IMR-90 (cell line): ENCODE data around the gene LIN7C. TPM values are rescaled to one million over a fixed set of nuclear protein-coding genes. Genes with fewer than 3 reads are reported as not detected.

Experiments used
- ATAC-seq: fragments of 200-7000 bp; cut with Tn5 transposase; 2 replicates; pipeline ENCODE4 v1.9.1; 2020; ENCODE audit warnings: low read depth, mild to moderate bottlenecking, moderate library complexity
- BruUV-seq: library from RNA; stranded (reverse); fragments of 400-500 nt; replicated peaks from 2 replicates; lab custom pipeline; 2021; lab: Mats Ljungman, UMichigan
- CTCF ChIA-PET: fragments of 300-600 bp; formaldehyde crosslinking; extraction: SDS; loops from one replicate; lab custom pipeline; 2021; ENCODE audit warnings: antibody characterized with exemption; lab: Yijun Ruan, JAX
- POLR2A ChIA-PET: fragments of 300-600 bp; sonication (Branson Sonifier 250); formaldehyde crosslinking; loops from one replicate; lab custom pipeline; 2022; ENCODE audit warnings: antibody characterized with exemption; ENCODE audit not compliant: unreplicated experiment; lab: Charles Lee
- DNase-seq: peaks from one replicate; pipeline ENCODE4 v3.0.0; 2013
- H2AFZ ChIP-seq: replicated peaks from 2 replicates; pipeline ENCODE3; 2013; ENCODE audit warnings: low read length, mild to moderate bottlenecking; ENCODE audit not compliant: poor library complexity
- H2AK5ac ChIP-seq: 2 replicates; pipeline ENCODE4 v1.6.1; 2013; ENCODE audit warnings: low read depth, low read length, inconsistent platforms
- H2AK9ac ChIP-seq: replicated peaks from 2 replicates; pipeline ENCODE3; 2013; ENCODE audit warnings: mild to moderate bottlenecking, low read depth, low read length, moderate library complexity; ENCODE audit not compliant: poor library complexity
- H2BK120ac ChIP-seq: 2 replicates; pipeline ENCODE4 v1.6.1; 2013; ENCODE audit warnings: low read depth, low read length, inconsistent platforms
- H2BK15ac ChIP-seq: 3 replicates; pipeline ENCODE4 v1.6.1; 2013; ENCODE audit warnings: low read depth, low read length, inconsistent platforms
- H2BK20ac ChIP-seq: 2 replicates; pipeline ENCODE4 v1.6.1; 2013; ENCODE audit warnings: low read depth, mild to moderate bottlenecking, inconsistent platforms, low read length, moderate library complexity
- H2BK5ac ChIP-seq: 2 replicates; pipeline ENCODE4 v1.6.1; 2013; ENCODE audit warnings: mild to moderate bottlenecking, low read depth, low read length, inconsistent platforms; ENCODE audit not compliant: poor library complexity, severe bottlenecking
- H3K14ac ChIP-seq: replicated peaks from 2 replicates; pipeline ENCODE4 v1.6.1; 2013; ENCODE audit warnings: low read depth, low read length, inconsistent platforms
- H3K18ac ChIP-seq: 2 replicates; pipeline ENCODE4 v1.6.1; 2013; ENCODE audit warnings: low read depth, low read length, control low read depth
- H3K23ac ChIP-seq: 2 replicates; pipeline ENCODE4 v1.6.1; 2013; ENCODE audit warnings: low read depth, low read length, inconsistent platforms
- H3K27ac ChIP-seq: 2 replicates; pipeline ENCODE4 v1.5.1; 2013; ENCODE audit warnings: mild to moderate bottlenecking, control low read depth, low read length; ENCODE audit not compliant: insufficient read depth
- H3K27me3 ChIP-seq: 2 replicates; pipeline ENCODE4 v1.6.1; 2013; ENCODE audit warnings: low read length; ENCODE audit not compliant: control insufficient read depth, insufficient read depth
- H3K36me3 ChIP-seq: 2 replicates; pipeline ENCODE4 v1.6.1; 2013; ENCODE audit warnings: low read length, mixed read lengths; ENCODE audit not compliant: control insufficient read depth, insufficient read depth
- H3K4ac ChIP-seq: 2 replicates; pipeline ENCODE4 v1.6.1; 2013; ENCODE audit warnings: low read depth, low read length, inconsistent platforms
- H3K4me1 ChIP-seq: 2 replicates; pipeline ENCODE4 v1.6.1; 2013; ENCODE audit warnings: low read length, mixed read lengths; ENCODE audit not compliant: control insufficient read depth, insufficient read depth
- H3K4me2 ChIP-seq: 2 replicates; pipeline ENCODE4 v1.6.1; 2013; ENCODE audit warnings: low read depth, mild to moderate bottlenecking, control low read depth, low read length, moderate library complexity
- H3K4me3 ChIP-seq: 2 replicates; pipeline ENCODE4 v1.5.1; 2013; ENCODE audit warnings: low read depth, mild to moderate bottlenecking, control low read depth, low read length, moderate library complexity; ENCODE audit not compliant: insufficient read depth
- H3K56ac ChIP-seq: 2 replicates; pipeline ENCODE4 v1.6.1; 2013; ENCODE audit warnings: low read length, inconsistent platforms; ENCODE audit not compliant: insufficient read depth; ENCODE audit errors: extremely low read depth
- H3K79me1 ChIP-seq, 2 experiments: 2 replicates each; pipeline ENCODE4 v1.6.1; 2013; ENCODE audit warnings: low read length in 2 of 2, inconsistent platforms in 1 of 2, low read depth in 1 of 2
- H3K9ac ChIP-seq: 2 replicates; pipeline ENCODE4 v1.6.1; 2013; ENCODE audit warnings: low read depth, low read length, control low read depth
- H3K9me1 ChIP-seq: 2 replicates; pipeline ENCODE4 v1.6.1; 2013; ENCODE audit warnings: low read length, inconsistent platforms; ENCODE audit not compliant: insufficient read depth
- H3K9me3 ChIP-seq: 2 replicates; pipeline ENCODE4 v1.6.1; 2013; ENCODE audit warnings: low read length; ENCODE audit not compliant: control insufficient read depth, insufficient read depth
- H4K20me1 ChIP-seq: 2 replicates; pipeline ENCODE4 v1.6.1; 2013; ENCODE audit warnings: low read length, inconsistent platforms; ENCODE audit not compliant: insufficient read depth
- H4K5ac ChIP-seq: 2 replicates; pipeline ENCODE4 v1.6.1; 2013; ENCODE audit warnings: mild to moderate bottlenecking, low read depth, low read length, control low read depth
- H4K8ac ChIP-seq, 2 experiments: 2 replicates each; pipeline ENCODE4 v1.6.1; 2013; ENCODE audit warnings: low read depth in 2 of 2, low read length in 2 of 2, control low read depth in 1 of 2, inconsistent platforms in 1 of 2
- H4K91ac ChIP-seq: 2 replicates; pipeline ENCODE4 v1.6.1; 2013; ENCODE audit warnings: low read depth, low read length, inconsistent platforms; ENCODE audit not compliant: insufficient read depth
- CEBPB ChIP-seq: IDR thresholded peaks from 2 replicates; pipeline ENCODE4 v1.6.1; 2012; ENCODE audit warnings: low read depth, low read length, improper control_type of control experiment
- CHD1 ChIP-seq: IDR thresholded peaks from 2 replicates; pipeline ENCODE4 v1.6.1; 2012; ENCODE audit warnings: low read depth, low read length, improper control_type of control experiment
- ELK1 ChIP-seq: fragments of 150-350 bp; IDR thresholded peaks from 2 replicates; pipeline ENCODE4 v1.6.1; 2016; ENCODE audit warnings: low read depth, mild to moderate bottlenecking, low read length, moderate library complexity, borderline replicate concordance
- MAZ ChIP-seq: IDR thresholded peaks from 2 replicates; pipeline ENCODE4 v1.6.1; 2012; ENCODE audit warnings: low read depth, mild to moderate bottlenecking, low read length, improper control_type of control experiment, moderate library complexity, borderline replicate concordance
- MXI1 ChIP-seq: IDR thresholded peaks from 2 replicates; pipeline ENCODE4 v1.6.1; 2012; ENCODE audit warnings: low read depth, mild to moderate bottlenecking, low read length, moderate library complexity, borderline replicate concordance
- POLR2A ChIP-seq: IDR thresholded peaks from 2 replicates; pipeline ENCODE4 v1.6.1; 2012; ENCODE audit warnings: mild to moderate bottlenecking, low read depth, low read length
- RCOR1 ChIP-seq: IDR thresholded peaks from 2 replicates; pipeline ENCODE4 v1.6.1; 2012; ENCODE audit warnings: mild to moderate bottlenecking, low read length, improper control_type of control experiment; ENCODE audit not compliant: insufficient replicate concordance
- RFX5 ChIP-seq: IDR thresholded peaks from 2 replicates; pipeline ENCODE4 v1.8.0; 2012; ENCODE audit warnings: low read depth, mild to moderate bottlenecking, low read length, moderate library complexity
- USF2 ChIP-seq: fragments of 150-350 bp; IDR thresholded peaks from 2 replicates; pipeline ENCODE4 v1.6.1; 2017; ENCODE audit warnings: mild to moderate bottlenecking, antibody characterized with exemption, low read length, low read depth
- WGBS, 2 experiments: methylation state at CpG; one replicate each; pipeline versions ENCODE4 v1.1.5 to v1.1.7; 2013; ENCODE audit warnings: missing lambda C conversion rate in 2 of 2; ENCODE audit not compliant: insufficient read length in 1 of 2; ENCODE audit errors: extremely low coverage in 2 of 2; 5-methylcytosine and 5-hydroxymethylcytosine counted together
- dilution Hi-C: fragments of 300-500 bp; cut with HindIII; formaldehyde crosslinking; loops from one replicate; pipeline ENCODE4 v1.14.3; 2018; ENCODE audit warnings: low sequenced_read_pairs; ENCODE audit not compliant: unreplicated experiment
- in situ Hi-C: fragments of 300-500 bp; cut with MboI; formaldehyde crosslinking; loops from 3 replicates; pipeline ENCODE4 v1.14.3; 2019; ENCODE audit warnings: low sequenced_read_pairs, inconsistent platforms, mixed read lengths
- intact Hi-C: fragments of 100-400 bp; cut with micrococcal nuclease; formaldehyde crosslinking; loops from 2 replicates; pipeline ENCODE4 v1.10.0; 2022
- polyA plus RNA-seq, 3 experiments: library from polyadenylated mRNA; depleted of rRNA; stranded (reverse); fragments of >200 nt; gene quantifications; 2 replicates each; pipeline ENCODE4 v1.2.3, GENCODE V29; 2012; ENCODE audit warnings: low replicate concordance in 1 of 3
- total RNA-seq: library from RNA; depleted of rRNA; stranded (reverse); fragments of >200 nt; gene quantifications from 2 replicates; pipeline ENCODE4 v1.2.3, GENCODE V29; 2012

LIN7C gene
- total and polyA plus RNA-seq, 2 of the 4 experiments (the other 2 are of a cell fraction) = 12.2 to 25.5 TPM

GRCh38 chr11:27477831-27478230, 28.7 kb downstream of the LIN7C start:
- H4K5ac ChIP-seq = no peak overlapping the region
- H3K4ac ChIP-seq = no peak overlapping the region
- TF ChIP-seq POLR2A = no peak
- no peak for TF ChIP-seq RCOR1
- TF ChIP-seq MAZ = no peak
- TF ChIP-seq MXI1 = no peak
- no peak for TF ChIP-seq CEBPB
- TF ChIP-seq USF2 = no peak
- TF ChIP-seq CHD1 = no peak
- no peak for TF ChIP-seq ELK1
- TF ChIP-seq RFX5 = no peak
- H4K91ac ChIP-seq = no peak overlapping the region
- H2AFZ ChIP-seq = no peak overlapping the region
- no peaks in the 10 kb centered on the region for H3K27me3 ChIP-seq
- no peak for ATAC-seq
- POLR2A ChIA-PET = no interaction called here
- no peak overlapping the region for H2BK20ac ChIP-seq
- no peaks in the 10 kb centered on the region for H3K9me3 ChIP-seq
- H3K27ac ChIP-seq = no peak overlapping the region
- H2AK9ac ChIP-seq = no peak overlapping the region
- H2BK120ac ChIP-seq = no peak overlapping the region
- H3K36me3 ChIP-seq = no peaks in the 10 kb centered on the region
- in situ Hi-C loops (loop anchor here (5.0 to 25.0 kb wide), 2 partner anchors 291 to 716 kb away; no protein-coding TSS in a partner anchor), intact Hi-C loops (no loop called here), dilution Hi-C loops (loop anchor here (25.0 kb wide), 1 partner anchor 291 kb away; no protein-coding TSS in a partner anchor)
- H2BK15ac ChIP-seq = no peak overlapping the region
- no peak overlapping the region for H4K8ac ChIP-seq
- no peak overlapping the region for H3K9ac ChIP-seq
- H2BK5ac ChIP-seq = no peak overlapping the region
- CTCF ChIA-PET = interaction anchor here (0.6 kb wide), 2 partner anchors 14 to 167 kb away, joined by 7 read pairs; no protein-coding TSS in a partner anchor
- H3K9me1 ChIP-seq = no peaks in the 10 kb centered on the region; the same call in 1 of the 2 replicates
- no peak overlapping the region for H3K56ac ChIP-seq
- no peaks in the 10 kb centered on the region for H4K20me1 ChIP-seq
- no peak overlapping the region for H3K4me3 ChIP-seq
- H3K23ac ChIP-seq = no peak overlapping the region
- no peak for DNase-seq
- no peak overlapping the region for H3K18ac ChIP-seq
- no TSS peak for BruUV-seq
- 82% methylated on average over 2 of the region's 2 CpGs; no CpG with 5 or more reads in 1 of the 2 experiments for WGBS, 2 experiments
- no peaks in the 10 kb centered on the region for H3K79me1 ChIP-seq
- no peak overlapping the region for H3K4me2 ChIP-seq
- H3K4me1 ChIP-seq = no peaks in the 10 kb centered on the region
- no peak overlapping the region for H3K14ac ChIP-seq
- no peak overlapping the region for H2AK5ac ChIP-seq
